Glutamatergic neuron (in vitro differentiated cells): ENCODE measurements around the gene CDH1. TPM values are rescaled to one million over a fixed set of nuclear protein-coding genes. Genes with fewer than 3 reads are reported as not detected.

Experiments
- DNase-seq: peaks from one replicate; pipeline ENCODE4 v3.0.0; 2022
- H3K27ac Mint-ChIP-seq: one replicate; pipeline ENCODE4 v1.8.0; 2020; ENCODE audit warnings: mild to moderate bottlenecking, mixed read lengths, inconsistent platforms; ENCODE audit not compliant: unreplicated experiment
- H3K27me3 Mint-ChIP-seq: one replicate; pipeline ENCODE4 v1.8.0; 2020; ENCODE audit warnings: mild to moderate bottlenecking, moderate library complexity, mixed read lengths, inconsistent platforms; ENCODE audit not compliant: unreplicated experiment
- H3K36me3 Mint-ChIP-seq: one replicate; pipeline ENCODE4 v1.8.0; 2020; ENCODE audit warnings: mild to moderate bottlenecking, mixed read lengths, inconsistent platforms; ENCODE audit not compliant: unreplicated experiment
- H3K4me1 Mint-ChIP-seq: one replicate; pipeline ENCODE4 v1.8.0; 2020; ENCODE audit warnings: mild to moderate bottlenecking, low read depth, mixed read lengths, inconsistent platforms; ENCODE audit not compliant: unreplicated experiment
- H3K4me3 Mint-ChIP-seq: one replicate; pipeline ENCODE4 v1.8.0; 2020; ENCODE audit warnings: mild to moderate bottlenecking, mixed read lengths, inconsistent platforms; ENCODE audit not compliant: unreplicated experiment
- H3K9me3 Mint-ChIP-seq: one replicate; pipeline ENCODE4 v1.8.0; 2020; ENCODE audit warnings: mild to moderate bottlenecking, moderate library complexity, mixed read lengths, inconsistent platforms; ENCODE audit not compliant: unreplicated experiment
- CTCF ChIP-seq: fragments of 200-600 bp; sonication (generic); IDR thresholded peaks from one replicate; pipeline ENCODE4 v1.5.0; 2021; ENCODE audit not compliant: partially characterized antibody, unreplicated experiment
- total RNA-seq: library from RNA; stranded (reverse); fragmentation: NEBNext Ultra II Directional; extraction: Animal tissue kit (Norgen Biotek cat#: 25700); gene quantifications from one replicate; pipeline ENCODE4 v1.2.1, GENCODE V29; 2021; ENCODE audit not compliant: unreplicated experiment

Gene CDH1
- total RNA-seq, 1 donor from 2014 or later: 1.9 TPM

- peaks cover 1% of the 10 kb centered on the region for H3K27me3 Mint-ChIP-seq
- H3K4me3 Mint-ChIP-seq: no peak overlapping the region
- no peak for TF ChIP-seq CTCF
- H3K27ac Mint-ChIP-seq: no peak overlapping the region
- no peaks in the 10 kb centered on the region for H3K9me3 Mint-ChIP-seq
- no peak for DNase-seq
- no peaks in the 10 kb centered on the region for H3K36me3 Mint-ChIP-seq
- no peaks in the 10 kb centered on the region for H3K4me1 Mint-ChIP-seq
These were observed 120.4 kb downstream of the CDH1 start for GRCh38 chr16:68857479-68857878.

DNA sequence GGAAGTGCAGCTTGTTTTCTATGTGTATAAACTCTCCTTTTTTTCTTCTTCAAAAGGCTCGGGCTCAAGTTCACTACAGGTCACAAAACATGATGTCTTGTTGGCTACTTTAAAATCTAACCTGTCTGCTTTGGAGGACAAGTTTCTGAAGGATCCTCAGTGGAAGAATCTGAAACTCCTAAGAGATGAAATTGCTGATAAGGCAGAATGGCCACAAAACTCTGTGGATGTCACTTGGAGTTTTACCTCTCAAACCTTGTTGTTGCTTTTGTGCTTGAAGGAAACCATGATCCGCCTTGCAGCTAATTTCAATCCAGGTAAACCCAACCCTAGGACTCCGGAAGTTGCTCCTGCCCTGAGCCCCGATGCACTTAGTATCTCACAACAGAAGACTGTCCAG, 122.7 kb downstream of the CDH1 start:
- no peaks in the 10 kb centered on the region for H3K36me3 Mint-ChIP-seq
- no peak for DNase-seq

DNA sequence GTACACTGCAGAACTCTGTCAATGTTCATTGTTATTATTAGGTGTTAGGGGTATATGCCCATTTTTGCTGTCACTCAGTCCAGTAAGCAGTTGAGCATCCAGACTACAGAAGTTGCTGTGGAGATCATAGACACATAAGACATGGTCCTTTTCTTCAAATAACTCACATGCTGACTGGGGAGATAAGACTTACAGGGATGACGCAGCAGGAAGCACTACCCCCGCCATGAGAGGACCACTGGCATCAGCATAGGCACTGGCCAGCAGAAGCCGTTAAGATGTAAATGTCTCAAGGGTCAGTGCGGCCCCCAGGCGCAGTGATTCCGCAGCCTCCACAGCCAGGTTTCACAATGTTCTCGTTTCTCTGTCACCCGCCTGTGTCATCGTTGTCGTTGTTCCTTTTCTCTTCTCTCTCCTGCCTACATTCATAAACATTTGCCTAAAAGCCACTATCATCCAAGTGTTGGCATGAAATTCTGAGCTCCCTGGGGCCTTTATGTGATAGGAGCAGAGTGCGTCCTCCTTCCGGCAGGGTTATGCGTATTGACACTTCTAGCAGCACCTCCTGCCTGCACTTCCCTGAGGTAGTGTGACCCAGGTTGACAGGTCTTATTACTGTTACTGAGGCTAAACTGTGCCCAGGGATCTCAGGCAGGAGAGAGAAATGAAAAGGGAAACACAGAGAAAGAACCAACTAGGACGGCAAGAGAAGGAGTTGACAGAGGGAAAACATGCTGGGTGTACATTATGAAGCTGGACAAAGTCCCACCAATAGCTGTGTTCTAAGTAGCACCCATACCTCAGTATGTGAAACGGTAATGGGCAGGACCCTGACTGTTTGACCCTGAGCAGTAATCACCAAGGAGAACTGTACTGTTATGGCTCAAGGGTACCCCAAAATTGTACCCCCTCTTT, 124.1 kb downstream of the CDH1 start:
- TF ChIP-seq CTCF: no peak
- no peak for DNase-seq
- no peaks in the 10 kb centered on the region for H3K27me3 Mint-ChIP-seq
- no peak overlapping the region for H3K4me3 Mint-ChIP-seq
- H3K36me3 Mint-ChIP-seq: no peaks in the 10 kb centered on the region
- no peaks in the 10 kb centered on the region for H3K4me1 Mint-ChIP-seq
- no peak overlapping the region for H3K27ac Mint-ChIP-seq
- H3K9me3 Mint-ChIP-seq: no peaks in the 10 kb centered on the region

More for the DNA sequence above, 122.7 kb downstream of the CDH1 start:
- Mint-ChIP-seq H3K27me3 (no peaks in the 10 kb centered on the region), H3K4me1 (no peaks in the 10 kb centered on the region), H3K27ac (no peak overlapping the region), H3K4me3 (no peak overlapping the region), H3K9me3 (no peaks in the 10 kb centered on the region)
- no peak for TF ChIP-seq CTCF

DNA sequence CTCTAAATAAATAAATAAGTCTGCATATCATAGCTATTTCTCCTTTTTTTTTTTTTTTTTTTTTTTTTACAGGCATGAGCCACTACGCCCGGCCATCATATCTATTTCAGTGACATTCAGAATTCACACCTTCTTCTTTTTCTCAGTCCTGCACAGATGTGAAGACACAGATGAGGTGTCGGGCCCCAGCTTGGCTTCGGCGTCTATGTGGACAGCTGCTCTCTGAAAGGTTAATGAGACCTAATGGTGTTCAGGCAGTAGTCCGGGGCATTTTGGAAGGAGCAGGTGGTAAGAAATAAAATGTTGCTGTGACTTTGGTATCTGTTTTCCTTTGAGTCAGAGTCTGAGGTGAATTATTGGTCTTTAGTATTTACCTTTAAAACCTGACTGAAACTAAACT, 129.8 kb downstream of the CDH1 start:
- H3K4me3 Mint-ChIP-seq: no peak overlapping the region
- no peaks in the 10 kb centered on the region for H3K27me3 Mint-ChIP-seq
- DNase-seq: no peak
- H3K36me3 Mint-ChIP-seq: no peaks in the 10 kb centered on the region
- TF ChIP-seq CTCF: no peak
- H3K27ac Mint-ChIP-seq: no peak overlapping the region
- no peaks in the 10 kb centered on the region for H3K9me3 Mint-ChIP-seq
- no peaks in the 10 kb centered on the region for H3K4me1 Mint-ChIP-seq

DNA sequence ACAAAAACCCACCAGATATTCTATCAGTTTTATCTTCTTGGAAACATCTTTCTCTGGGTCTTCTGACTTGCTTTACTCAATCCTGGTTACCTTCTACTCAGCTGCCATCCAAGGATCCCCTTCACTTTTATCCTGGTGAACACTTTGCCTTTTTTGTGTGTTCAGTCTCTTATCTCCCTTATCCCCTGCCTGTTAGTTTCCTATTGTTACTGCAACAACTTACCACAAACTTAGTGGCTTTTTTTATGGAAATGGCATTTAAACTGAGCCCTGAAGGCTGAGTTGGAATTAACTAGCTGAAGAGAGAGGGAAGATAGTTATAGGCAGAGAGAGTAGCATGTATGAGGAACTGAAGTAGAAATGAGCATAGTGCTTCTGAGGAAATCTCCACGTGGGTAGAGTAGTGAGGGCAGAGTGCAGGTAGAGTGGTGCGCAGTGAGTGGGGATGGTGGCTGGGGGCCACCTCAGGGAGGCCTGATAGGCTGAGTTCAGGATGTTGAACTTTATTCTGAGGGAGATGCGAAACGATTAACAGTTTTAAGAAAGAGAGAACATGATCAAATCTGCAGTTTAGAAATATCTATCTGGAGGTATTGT, 132.5 kb downstream of the CDH1 start:
- no peak overlapping the region for H3K4me3 Mint-ChIP-seq
- no peaks in the 10 kb centered on the region for H3K36me3 Mint-ChIP-seq
- no peak for TF ChIP-seq CTCF
- no peaks in the 10 kb centered on the region for H3K27me3 Mint-ChIP-seq
- no peaks in the 10 kb centered on the region for H3K4me1 Mint-ChIP-seq
- H3K9me3 Mint-ChIP-seq: no peaks in the 10 kb centered on the region
- H3K27ac Mint-ChIP-seq: no peak overlapping the region
- DNase-seq: no peak
